GM18505 (cell line): ENCODE data around the gene SCP2D1.

Experiments
- ATAC-seq: cut with Tn5 transposase; IDR thresholded peaks from one replicate; pipeline ENCODE4 v1.9.1; 2021; ENCODE audit not compliant: unreplicated experiment
- POLR2A ChIP-seq: IDR thresholded peaks from 4 replicates; pipeline ENCODE4 v1.6.1; 2011; ENCODE audit warnings: borderline replicate concordance; ENCODE audit not compliant: insufficient read depth, insufficient read length; ENCODE audit errors: extremely low read depth

SCP2D1 gene

GRCh38 chr20:18794428-18794787, 19.2 kb upstream of the SCP2D1 start:
- ATAC-seq: no peak
- no peak for TF ChIP-seq POLR2A

DNA sequence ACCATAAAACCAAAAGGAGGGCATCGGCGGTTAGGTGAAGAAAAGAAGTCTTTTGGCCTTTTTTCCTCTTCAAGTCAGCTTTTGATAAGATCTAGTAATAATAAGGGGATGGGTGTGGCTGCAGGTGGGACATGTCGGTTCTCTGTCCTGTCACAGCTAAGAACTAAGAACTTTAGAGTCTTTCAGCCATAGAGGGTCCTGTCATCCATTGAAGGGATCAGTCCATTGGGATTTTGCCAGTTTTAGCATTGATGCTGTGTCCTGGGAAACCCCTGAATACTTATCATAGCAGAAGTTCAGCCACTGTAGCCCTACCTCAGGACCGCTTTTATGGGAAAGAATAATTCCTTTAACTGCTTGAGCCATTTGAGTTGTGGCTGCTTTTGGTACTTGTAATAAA, 18.2 kb upstream of the SCP2D1 start:
- TF ChIP-seq POLR2A: no peak
- ATAC-seq: no peak

DNA sequence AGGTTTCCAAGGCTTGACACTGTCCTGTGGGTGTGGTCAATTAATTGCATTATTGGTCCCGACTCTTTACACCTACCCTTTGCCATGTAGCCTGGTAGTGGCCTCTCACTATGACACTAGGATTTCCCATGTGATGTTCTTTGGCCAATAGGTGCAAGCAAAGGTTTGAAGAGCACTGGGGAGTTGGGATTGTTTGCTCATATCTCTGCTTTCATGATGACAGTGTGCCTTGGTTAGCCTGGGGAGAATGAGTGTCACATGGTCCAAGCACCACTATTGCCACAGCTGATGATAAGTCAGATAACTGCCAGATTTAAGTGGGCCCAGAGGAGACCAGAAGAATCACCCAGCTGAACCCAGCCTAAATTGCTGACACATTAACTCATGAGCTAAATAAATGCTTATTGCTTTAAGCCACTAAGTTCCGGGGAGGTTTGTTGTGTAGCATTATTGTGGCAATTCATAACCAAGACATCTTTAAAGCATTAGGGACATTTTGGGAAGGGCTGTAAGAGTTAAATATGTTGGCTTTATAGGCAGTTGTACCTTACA, 17.2 kb upstream of the SCP2D1 start:
- ATAC-seq: no peak
- no peak for TF ChIP-seq POLR2A

DNA sequence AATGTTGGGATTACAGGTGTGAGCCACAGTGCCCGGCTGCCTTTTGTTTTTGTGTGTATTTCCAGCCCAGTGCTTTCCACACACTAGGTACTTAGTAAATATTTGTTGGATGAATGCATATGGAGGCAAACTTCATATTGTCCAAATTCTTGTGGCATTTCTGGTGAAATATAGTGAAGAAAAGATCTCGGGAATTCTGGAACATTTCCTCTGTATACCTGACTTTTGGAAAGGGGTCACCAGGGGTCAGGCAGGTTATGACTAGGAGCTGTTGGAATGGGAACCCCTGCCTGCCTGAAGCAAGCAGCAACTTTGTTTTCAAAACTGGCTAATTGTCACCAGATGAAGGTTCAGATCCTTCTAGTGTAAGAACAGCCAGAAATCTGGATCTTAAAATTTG, 12.1 kb upstream of the SCP2D1 start:
- TF ChIP-seq POLR2A: no peak
- no peak for ATAC-seq

DNA sequence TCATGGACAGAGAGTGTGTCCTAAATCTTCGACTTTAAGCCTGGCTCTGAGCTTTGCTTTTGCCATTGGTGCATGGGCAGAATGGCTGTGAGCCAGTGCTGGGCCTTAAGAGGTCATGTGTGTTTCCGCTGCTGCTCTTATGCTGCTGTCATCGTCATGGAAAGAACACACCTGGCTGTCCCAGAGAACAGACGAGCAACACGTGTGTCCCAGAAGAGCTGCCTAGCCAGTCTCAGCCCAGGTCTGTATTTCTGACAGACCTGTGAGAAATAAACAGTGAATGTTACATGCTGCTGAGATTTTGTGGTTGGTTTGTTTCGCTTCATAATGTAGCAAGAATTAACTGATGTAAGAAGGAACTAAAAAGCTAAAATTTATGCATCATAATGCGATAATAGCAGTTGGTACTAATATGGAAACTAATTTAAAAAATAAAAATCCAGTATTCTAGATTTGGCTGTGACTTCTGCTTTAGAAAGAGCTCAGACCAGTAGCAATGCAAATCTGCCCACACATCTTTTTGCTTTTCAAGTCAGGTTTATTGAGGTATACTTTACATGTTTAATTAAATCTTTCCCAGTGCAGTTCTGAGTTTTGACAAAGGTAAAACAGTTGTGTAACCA, 11.5 kb upstream of the SCP2D1 start:
- no peak for TF ChIP-seq POLR2A
- peak; percentile 72 for ATAC-seq

GRCh38 chr20:18805881-18806280, 7.7 kb upstream of the SCP2D1 start:
- no peak for ATAC-seq
- TF ChIP-seq POLR2A: no peak

- no peak for ATAC-seq
These were observed 4.9 kb upstream of the SCP2D1 start for GRCh38 chr20:18808712-18809111.

GRCh38 chr20:18811186-18811585, 2.4 kb upstream of the SCP2D1 start:
- no peak for TF ChIP-seq POLR2A
- no peak for ATAC-seq

More at GRCh38 chr20:18808712-18809111, 4.9 kb upstream of the SCP2D1 start:
- no peak for TF ChIP-seq POLR2A

- no peak for ATAC-seq
These were observed 1.7 kb upstream of the SCP2D1 start for GRCh38 chr20:18811904-18812303.

GRCh38 chr20:18815194-18815942, 1.8 kb downstream of the SCP2D1 start:
- TF ChIP-seq POLR2A: no peak
- no peak for ATAC-seq

More at GRCh38 chr20:18811904-18812303, 1.7 kb upstream of the SCP2D1 start:
- TF ChIP-seq POLR2A: no peak

DNA sequence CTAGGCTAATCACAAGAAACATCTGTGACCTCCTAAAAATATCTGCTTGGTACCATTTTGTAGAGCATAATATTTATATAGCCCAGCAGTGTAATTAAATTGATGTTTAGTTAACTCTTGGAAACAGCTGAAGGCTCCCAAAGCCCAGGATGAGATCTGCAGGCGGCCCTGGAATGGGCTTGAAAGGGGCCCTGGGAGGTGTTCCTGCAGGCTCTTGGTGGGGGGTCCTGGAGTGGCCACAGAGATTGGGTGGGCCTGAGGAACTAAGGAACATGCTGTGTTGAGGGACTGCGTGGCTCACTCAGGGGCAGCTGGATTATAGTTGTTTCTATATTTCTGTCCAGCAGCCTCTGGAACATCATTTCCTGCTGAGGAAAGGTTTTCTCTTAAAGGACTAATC, 9.2 kb downstream of the SCP2D1 start:
- TF ChIP-seq POLR2A: no peak
- ATAC-seq: no peak

DNA sequence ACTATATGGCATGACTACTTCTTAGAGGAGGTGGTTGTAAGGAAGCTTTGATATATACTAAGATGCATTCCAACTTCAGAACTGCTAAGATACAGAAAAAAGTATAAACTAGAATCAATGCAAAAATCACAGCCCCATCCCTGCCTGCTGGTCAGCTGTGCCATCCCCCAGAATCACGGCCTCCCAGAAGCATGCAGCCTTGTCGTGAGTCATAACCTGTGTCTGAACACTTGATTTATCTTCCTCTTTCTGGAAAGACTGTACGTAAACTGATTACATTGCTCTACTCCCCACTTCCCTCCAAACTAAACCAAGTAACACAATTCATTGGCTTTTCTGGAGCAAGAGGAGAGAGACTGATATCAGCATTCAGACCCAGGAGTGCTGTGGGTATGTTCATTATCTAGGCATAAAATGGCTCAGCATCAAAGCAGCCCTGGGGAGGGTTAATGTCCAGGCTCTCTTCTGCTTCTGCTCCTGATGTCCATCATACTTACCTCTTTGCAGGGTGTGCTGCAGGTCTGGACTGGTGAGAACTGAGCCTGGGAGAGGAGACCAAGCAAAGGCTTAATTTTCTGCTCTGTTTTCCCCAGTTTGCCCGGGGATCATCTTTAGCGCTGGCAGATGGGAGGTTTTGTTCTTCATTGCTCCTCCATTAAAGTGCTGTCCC, 18.4 kb downstream of the SCP2D1 start:
- no peak for TF ChIP-seq POLR2A
- ATAC-seq: no peak

DNA sequence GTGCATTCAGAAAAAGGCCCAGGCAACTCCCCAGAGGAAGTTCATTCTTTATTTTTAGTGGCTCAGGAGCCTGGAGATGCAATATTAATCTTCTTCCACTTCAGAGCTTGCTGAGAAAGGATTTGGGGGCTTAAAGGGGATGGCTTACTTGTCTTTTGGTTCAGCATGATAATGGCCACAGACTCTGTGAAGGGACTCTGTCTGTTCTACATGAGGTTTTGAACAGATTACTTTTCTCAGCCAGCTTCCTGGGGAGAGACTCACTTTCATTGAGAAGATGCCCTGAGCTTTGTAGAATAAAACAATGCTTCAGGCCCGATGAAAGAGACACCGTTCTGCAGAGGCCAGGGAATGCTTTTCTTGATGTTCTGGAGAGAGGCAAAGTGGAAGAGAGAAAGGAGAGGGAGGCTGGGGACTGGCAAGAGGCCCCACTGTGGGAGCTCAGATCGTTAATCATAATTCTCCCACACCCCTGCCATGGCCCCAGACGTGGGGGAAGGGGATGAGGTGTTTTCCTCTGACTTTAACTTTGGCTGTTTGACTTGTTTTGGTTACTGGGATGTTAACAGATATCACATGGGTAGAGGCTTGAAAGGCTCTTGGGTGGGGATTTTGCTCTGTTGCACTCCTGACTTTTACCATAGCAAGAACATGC, 19.1 kb downstream of the SCP2D1 start:
- ATAC-seq: no peak
- no peak for TF ChIP-seq POLR2A
